Stomach (tissue), 9 donors: Measurements from ENCODE around the gene LRRC27. TPM values are rescaled to one million over a fixed set of nuclear protein-coding genes. Genes with fewer than 3 reads are reported as not detected.

Experiments used
- DNase-seq, 2 donors: peaks; one replicate each; pipeline versions ENCODE4 v3.0.0 to v3.0.0-alpha.2; 2013 to 2019
- H3K27ac ChIP-seq, 5 donors: fragments of 200-600 bp in 4 of 5; sonication (generic) in 4 of 5; one replicate each; pipeline ENCODE4 v1.5.1; 2013 to 2019; ENCODE audit warnings: mild to moderate bottlenecking in 1 of 5, moderate library complexity in 1 of 5
- H3K27me3 ChIP-seq, 3 donors: fragments of 200-600 bp; sonication (generic); one replicate each; pipeline ENCODE4 v1.5.1; 2017 to 2019; ENCODE audit warnings: mixed run types in 1 of 3
- H3K36me3 ChIP-seq, 4 donors: fragments of 200-600 bp; sonication (generic); 1 replicate in 3 of 4; 2 replicates in 1 of 4; pipeline ENCODE4 v1.5.1; 2016 to 2019
- H3K4me1 ChIP-seq, 4 donors: fragments of 200-600 bp; sonication (generic); one replicate each; pipeline ENCODE4 v1.5.1; 2016 to 2019
- H3K4me3 ChIP-seq, 4 donors: fragments of 200-600 bp; sonication (generic) in 3 of 4; one replicate each; pipeline ENCODE4 v1.5.1; 2016 to 2019; ENCODE audit warnings: mild to moderate bottlenecking in 1 of 4
- H3K9me3 ChIP-seq, 4 donors: fragments of 200-600 bp; sonication (generic); one replicate each; pipeline ENCODE4 v1.5.1; 2016 to 2019
- EP300 ChIP-seq: sonication (generic); formaldehyde crosslinking; IDR thresholded peaks from one replicate; pipeline ENCODE4 v1.6.1; 2017; ENCODE audit warnings: antibody characterized with exemption
- POLR2A ChIP-seq, 4 donors: fragments of 450-650 bp; IDR thresholded peaks; one replicate each; pipeline ENCODE4 v1.6.1; 2016; ENCODE audit warnings: antibody characterized with exemption in 4 of 4, control low read depth in 2 of 4, mild to moderate bottlenecking in 1 of 4, moderate library complexity in 1 of 4
- POLR2AphosphoS5 ChIP-seq, 3 donors: sonication (generic); formaldehyde crosslinking; IDR thresholded peaks; one replicate each; pipeline ENCODE4 v1.6.1; 2016; ENCODE audit warnings: antibody characterized with exemption in 3 of 3
- WGBS, 5 donors: extraction: QIAGEN DNeasy Blood & Tissue Kit in 3 of 5; methylation state at CpG; one replicate each; pipeline versions ENCODE4 v1.1.5 to v1.1.7; 2013 to 2018; 5-methylcytosine and 5-hydroxymethylcytosine counted together
- intact Hi-C: fragments of 100-400 bp; cut with DNase I; formaldehyde crosslinking; loops from one replicate; pipeline ENCODE4 v1.15.1; 2023; ENCODE audit warnings: low total_unique reads
- polyA plus RNA-seq, 3 donors: library from polyadenylated mRNA; stranded (reverse); fragments of 200-250 nt; gene quantifications; one replicate each; pipeline ENCODE4 v1.2.3, GENCODE V29; 2013
- total RNA-seq, 5 donors: library from RNA; depleted of rRNA; stranded (reverse); fragments of >200 nt; gene quantifications; one replicate each; pipeline versions ENCODE4 v1.1.0 to v1.2.3, GENCODE V29; 2014 to 2016
- TF ChIP-seq, protein P1 (sequence below), 7 experiments: fragments of 450-650 bp in 4 of 7; fragments of 200-600 bp in 3 of 7; sonication (generic) in 3 of 7; IDR thresholded peaks; one replicate each; pipeline ENCODE4 v1.5.1; 2016 to 2019; ENCODE audit warnings: antibody characterized with exemption in 7 of 7, control low read depth in 2 of 7, mild to moderate bottlenecking in 1 of 7
- donor health status: healthy with polysubstance abuse.
- donor health status: Bipolar disorder and iron deficiency.
- donor health status: healthy.

LRRC27 gene
- total and polyA plus RNA-seq, 8 donors: 4.2 to 31.3 (median 11.1) TPM

DNA sequence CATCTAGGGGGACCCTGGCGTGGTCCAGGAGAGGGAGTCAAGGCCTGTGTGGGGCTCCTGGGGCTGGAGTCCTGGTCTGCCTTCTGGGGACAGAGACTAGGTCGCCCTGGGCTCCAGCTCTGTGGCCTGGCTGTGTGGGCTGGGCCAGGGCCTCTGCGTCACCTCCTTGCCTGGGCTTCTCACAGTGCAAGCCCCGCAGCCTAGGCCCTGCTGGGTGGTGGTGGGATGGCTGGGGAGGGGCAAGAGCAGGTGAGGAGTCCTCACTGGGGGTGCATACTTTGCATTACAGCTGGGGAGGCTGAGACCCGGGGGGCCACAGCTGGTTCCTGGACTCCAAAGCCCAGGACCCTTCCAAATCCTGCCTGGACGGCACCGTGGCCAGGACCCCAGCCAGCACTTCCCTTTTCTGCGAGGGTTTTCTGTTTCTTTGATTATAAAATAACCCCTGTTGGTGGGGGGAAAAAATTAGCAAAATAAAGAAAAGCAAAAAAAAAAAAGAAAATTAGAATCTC is 88.5 kb downstream of the LRRC27 start:
- no peaks in the 10 kb centered on the region for H3K9me3 ChIP-seq
- intact Hi-C loops: no loop called here
- no peak overlapping the region for H3K4me3 ChIP-seq
- peaks cover 59 to 89% (median 87%) of the 10 kb centered on the region in 4 donors for H3K4me1 ChIP-seq
- DNase-seq: peak in 1 of 2 donors; percentile 49
- no peaks in the 10 kb centered on the region for H3K27me3 ChIP-seq
- peaks cover 0 to 19% (median 6%) of the 10 kb centered on the region in 4 donors for H3K36me3 ChIP-seq
- peak overlapping the region; percentile 95 to 97 (median 96) for H3K27ac ChIP-seq
- WGBS, 5 donors: 28 to 50% (median 45%) methylated on average over 6 to 8 of the region's 8 CpGs
- TF ChIP-seq POLR2A (IDR thresholded peaks at IDR 0.05) (no peak), EP300 (no peak), POLR2AphosphoS5 (IDR thresholded peaks at IDR 0.05) (no peak)
- TF ChIP-seq, protein P1, sequence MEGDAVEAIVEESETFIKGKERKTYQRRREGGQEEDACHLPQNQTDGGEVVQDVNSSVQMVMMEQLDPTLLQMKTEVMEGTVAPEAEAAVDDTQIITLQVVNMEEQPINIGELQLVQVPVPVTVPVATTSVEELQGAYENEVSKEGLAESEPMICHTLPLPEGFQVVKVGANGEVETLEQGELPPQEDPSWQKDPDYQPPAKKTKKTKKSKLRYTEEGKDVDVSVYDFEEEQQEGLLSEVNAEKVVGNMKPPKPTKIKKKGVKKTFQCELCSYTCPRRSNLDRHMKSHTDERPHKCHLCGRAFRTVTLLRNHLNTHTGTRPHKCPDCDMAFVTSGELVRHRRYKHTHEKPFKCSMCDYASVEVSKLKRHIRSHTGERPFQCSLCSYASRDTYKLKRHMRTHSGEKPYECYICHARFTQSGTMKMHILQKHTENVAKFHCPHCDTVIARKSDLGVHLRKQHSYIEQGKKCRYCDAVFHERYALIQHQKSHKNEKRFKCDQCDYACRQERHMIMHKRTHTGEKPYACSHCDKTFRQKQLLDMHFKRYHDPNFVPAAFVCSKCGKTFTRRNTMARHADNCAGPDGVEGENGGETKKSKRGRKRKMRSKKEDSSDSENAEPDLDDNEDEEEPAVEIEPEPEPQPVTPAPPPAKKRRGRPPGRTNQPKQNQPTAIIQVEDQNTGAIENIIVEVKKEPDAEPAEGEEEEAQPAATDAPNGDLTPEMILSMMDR (IDR thresholded peaks at IDR 0.05): no peak

DNA sequence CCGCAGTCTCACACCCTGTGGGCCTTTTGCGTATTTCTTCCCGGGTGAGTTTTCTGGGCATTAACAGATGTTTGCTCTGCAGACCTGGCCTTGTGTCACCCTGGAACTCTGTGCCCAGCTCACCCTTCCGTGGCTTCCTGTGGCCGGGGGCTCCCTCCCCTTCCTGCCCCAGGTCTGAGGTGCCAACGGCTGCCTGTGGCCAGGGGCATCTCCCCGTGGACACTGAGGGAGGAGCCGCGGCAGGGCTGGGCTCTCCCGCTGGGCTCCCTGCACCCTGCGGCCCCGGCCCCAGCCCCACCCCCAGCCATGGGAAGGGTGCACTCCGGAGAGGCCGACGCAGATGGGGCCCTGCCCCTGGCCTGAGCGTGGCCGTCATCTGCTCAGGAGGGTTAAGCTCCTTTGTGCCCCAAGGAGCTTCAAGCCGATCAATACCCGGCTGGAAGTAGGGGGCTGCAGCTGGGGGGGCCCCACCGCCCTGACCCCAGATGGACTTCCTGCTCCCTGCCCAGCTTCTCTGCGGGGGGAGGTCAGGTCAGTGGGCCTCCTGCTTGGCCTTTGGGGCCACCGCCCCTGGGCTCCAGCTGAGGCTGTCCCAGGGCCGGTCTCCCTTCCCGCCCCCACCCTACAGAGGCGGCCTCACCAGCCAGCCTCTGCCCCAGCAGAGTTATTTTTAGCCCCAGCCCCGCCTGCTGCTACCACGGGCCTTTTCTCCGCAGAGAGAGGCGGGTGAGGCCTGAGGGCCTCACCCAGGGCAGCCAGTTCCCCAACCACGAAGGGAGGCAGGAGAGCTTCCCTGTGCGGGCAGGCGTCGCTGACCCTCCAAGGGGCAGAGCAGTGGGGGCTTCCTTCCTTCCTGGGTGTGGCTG is 89.2 kb downstream of the LRRC27 start:
- peak; percentile 90 to 94 for DNase-seq
- intact Hi-C loops: no loop called here
- no peak for TF ChIP-seq POLR2AphosphoS5 (IDR thresholded peaks at IDR 0.05)
- TF ChIP-seq POLR2A (IDR thresholded peaks at IDR 0.05): no peak
- TF ChIP-seq, protein P1 (IDR thresholded peaks at IDR 0.05): peak in 1 of 7 experiments; percentile 3
- no peak for TF ChIP-seq EP300
- WGBS, 5 donors: 8 to 15% (median 13%) methylated on average over 14 to 33 of the region's 33 CpGs
- Histone ChIP-seq H3K9me3 (no peaks in the 10 kb centered on the region), H3K27me3 (no peaks in the 10 kb centered on the region), H3K4me1 (peaks cover 56 to 82% (median 81%) of the 10 kb centered on the region in 4 donors), H3K27ac (peak overlapping the region; percentile 95 to 97 (median 96)), H3K36me3 (peaks cover 0 to 12% (median 6%) of the 10 kb centered on the region in 4 donors), H3K4me3 (peak overlapping the region in 3 of 4 donors; percentile 9 to 18 (median 13))

DNA sequence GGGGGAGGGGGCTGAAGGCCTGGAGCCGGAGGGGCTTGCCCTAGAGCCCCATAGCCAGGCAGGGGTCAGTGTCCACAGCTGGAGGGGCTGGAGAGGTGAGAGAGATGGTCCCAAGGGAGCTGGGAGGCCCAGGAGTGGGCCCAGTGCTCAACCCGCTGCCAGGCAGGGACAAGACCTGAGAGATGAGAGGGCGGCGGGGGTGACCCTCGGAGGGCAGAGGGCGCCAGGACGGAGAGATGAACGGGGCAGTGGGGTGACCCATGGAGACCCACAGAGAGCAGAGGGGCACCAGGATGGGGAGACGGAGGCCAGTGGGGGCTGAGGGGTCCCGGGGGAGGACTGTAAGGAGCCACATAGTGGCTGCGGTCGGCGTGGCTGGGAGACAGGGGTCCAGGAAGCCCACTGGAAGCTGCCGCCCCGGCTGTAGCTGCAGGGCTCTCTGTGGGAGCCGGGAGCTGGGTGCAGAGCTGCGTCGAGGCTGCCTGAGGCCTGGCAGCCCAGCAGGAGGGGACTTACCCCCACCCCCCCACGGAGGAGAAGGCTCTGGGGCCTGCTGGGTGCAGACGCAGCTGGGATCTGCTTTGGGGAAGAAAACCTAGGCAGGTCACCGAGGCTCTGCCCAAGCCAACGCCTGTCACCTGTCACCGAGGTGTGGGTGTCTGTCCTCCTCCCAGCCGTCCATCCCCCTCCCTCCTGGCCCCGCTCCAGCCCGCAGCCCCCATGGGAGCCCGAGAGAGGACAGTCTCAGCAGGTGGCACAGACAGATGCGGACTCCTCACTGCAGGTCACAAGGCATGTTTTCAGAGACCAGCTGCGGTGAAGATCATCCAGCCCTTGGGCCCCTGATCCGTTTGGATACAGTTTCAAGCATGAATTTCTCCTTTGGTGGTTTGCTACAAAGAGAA is 90.1 kb downstream of the LRRC27 start:
- DNase-seq: no peak
- 51 to 62% (median 57%) methylated on average over 21 to 30 of the region's 30 CpGs for WGBS, 5 donors
- Histone ChIP-seq H3K36me3 (peaks cover 0 to 6% (median 5%) of the 10 kb centered on the region in 4 donors), H3K4me3 (peak overlapping the region in 1 of 4 donors; percentile 13), H3K27ac (peak overlapping the region; percentile 95 to 97 (median 96)), H3K27me3 (no peaks in the 10 kb centered on the region), H3K9me3 (no peaks in the 10 kb centered on the region), H3K4me1 (peaks cover 54 to 74% (median 73%) of the 10 kb centered on the region in 4 donors)
- no peak for TF ChIP-seq EP300
- TF ChIP-seq POLR2A (IDR thresholded peaks at IDR 0.05): no peak
- TF ChIP-seq, protein P1 (IDR thresholded peaks at IDR 0.05): no peak
- intact Hi-C loops: no loop called here
